Measurements from ENCODE around the gene LPAR4. TPM values are rescaled to one million over a fixed set of nuclear protein-coding genes. Genes with fewer than 3 reads are reported as not detected.

Gene LPAR4
- total and polyA plus RNA-seq, 10 of the 15 experiments (the other 5 are each of a cell fraction or from before 2014, with no cell fraction given): 0.05 to 0.10 (median 0.06) TPM; not detected in 7

- intact Hi-C loops (cut with micrococcal nuclease; ENCODE audit: unreplicated experiment): no loop called here
- SMC1A ChIA-PET (ENCODE audit: uncharacterized antibody, unreplicated experiment): interaction anchor here (1.5 to 1.6 kb wide), 2 partner anchors 11 to 12 kb away, joined by 3 to 5 read pairs; no protein-coding TSS in a partner anchor
- Histone ChIP-seq H3K9me3 (replicated peaks; ENCODE audit: control insufficient read depth, insufficient read depth, low read length) (no peaks in the 10 kb centered on the region), H3K27me3 (replicated peaks in 1 of 2; ENCODE audit: control insufficient read depth in 2 of 2, insufficient read depth in 2 of 2, low read length in 1 of 2) (no peaks in the 10 kb centered on the region), H4K20me1 (ENCODE audit: control insufficient read depth, insufficient read depth) (no peaks in the 10 kb centered on the region), H3K4me3 (no peak overlapping the region), H3K36me3 (ENCODE audit: control insufficient read depth in 2 of 2, insufficient read depth in 2 of 2, low read length in 1 of 2) (no peaks in the 10 kb centered on the region), H3K27ac (ENCODE audit: control insufficient read depth, insufficient read depth) (no peak overlapping the region), H3K9ac (ENCODE audit: control insufficient read depth, insufficient read depth, low read length) (no peak overlapping the region), H2AFZ (ENCODE audit: control insufficient read depth, low read depth, low read length) (no peak overlapping the region), H3K79me2 (ENCODE audit: control insufficient read depth, insufficient read depth, low read length) (no peaks in the 10 kb centered on the region), H3K4me2 (ENCODE audit: control insufficient read depth, insufficient read depth) (no peak overlapping the region), H3K4me1 (ENCODE audit: control insufficient read depth, insufficient read depth, low read length) (no peaks in the 10 kb centered on the region)
- POLR2A ChIA-PET: no interaction called here
- in situ Hi-C loops (cut with MboI): no loop called here
- DNase-seq (ENCODE audit: low read depth, low spot score) (no peak), FAIRE-seq (no peak), ATAC-seq (no peak)
- CTCF ChIA-PET: interaction anchor here (1.0 kb wide), 1 partner anchor 369 kb away, joined by 4 read pairs; no protein-coding TSS in a partner anchor
- WGBS (ENCODE audit: insufficient coverage, insufficient replicate concordance, low lambda C conversion rate, missing lambda C conversion rate): 60% methylated on average over 1 of the region's 1 CpG
- BruUV-seq (replicated peaks): no TSS peak
- TF ChIP-seq REST (IDR thresholded peaks at IDR 0.05; ENCODE audit: low read depth, low read length): no peak
- TF ChIP-seq ZNF622 (IDR thresholded peaks at IDR 0.05): no peak
- TF ChIP-seq FOXM1 (IDR thresholded peaks at IDR 0.05; ENCODE audit: low read depth, low read length): no peak
- RAD21 ChIA-PET (ENCODE audit: unreplicated experiment): interaction anchor here (1.4 kb wide), 1 partner anchor 367 kb away, joined by 4 read pairs; no protein-coding TSS in a partner anchor
Observed at GRCh38 chrX:78712336-78712735, 35.2 kb upstream of the LPAR4 start.

GRCh38 chrX:78725287-78725686 is 22.2 kb upstream of the LPAR4 start:
- Histone ChIP-seq H3K4me3 (no peak overlapping the region), H3K27me3 (replicated peaks in 1 of 2; ENCODE audit: control insufficient read depth in 2 of 2, insufficient read depth in 2 of 2, low read length in 1 of 2) (no peaks in the 10 kb centered on the region), H3K4me1 (ENCODE audit: control insufficient read depth, insufficient read depth, low read length) (no peaks in the 10 kb centered on the region), H3K4me2 (ENCODE audit: control insufficient read depth, insufficient read depth) (no peak overlapping the region), H3K79me2 (ENCODE audit: control insufficient read depth, insufficient read depth, low read length) (no peaks in the 10 kb centered on the region), H3K9ac (ENCODE audit: control insufficient read depth, insufficient read depth, low read length) (no peak overlapping the region), H2AFZ (ENCODE audit: control insufficient read depth, low read depth, low read length) (no peak overlapping the region), H3K27ac (ENCODE audit: control insufficient read depth, insufficient read depth) (no peak overlapping the region), H3K9me3 (replicated peaks; ENCODE audit: control insufficient read depth, insufficient read depth, low read length) (no peaks in the 10 kb centered on the region; the same call in 2 of the 3 replicates), H4K20me1 (ENCODE audit: control insufficient read depth, insufficient read depth) (no peaks in the 10 kb centered on the region), H3K36me3 (ENCODE audit: control insufficient read depth in 2 of 2, insufficient read depth in 2 of 2, low read length in 1 of 2) (no peaks in the 10 kb centered on the region)
- in situ Hi-C loops (cut with MboI) (no loop called here), intact Hi-C loops (cut with micrococcal nuclease; ENCODE audit: unreplicated experiment) (no loop called here)
- ChIA-PET POLR2A (no interaction called here), CTCF (no interaction called here), RAD21 (ENCODE audit: unreplicated experiment) (no interaction called here), SMC1A (ENCODE audit: uncharacterized antibody, unreplicated experiment) (no interaction called here)
- BruUV-seq (replicated peaks): no TSS peak
- DNase-seq (ENCODE audit: low read depth, low spot score) (no peak), ATAC-seq (no peak), FAIRE-seq (no peak)
- WGBS (ENCODE audit: insufficient coverage, insufficient replicate concordance, low lambda C conversion rate, missing lambda C conversion rate): 81% methylated on average over 2 of the region's 2 CpGs
- TF ChIP-seq BCL3 (IDR thresholded peaks at IDR 0.05; ENCODE audit: borderline replicate concordance, insufficient read depth, low read depth, low read length, poor library complexity, severe bottlenecking): no peak
- no peak for TF ChIP-seq RELB (IDR thresholded peaks at IDR 0.05; ENCODE audit: low read depth)
- no peak for TF ChIP-seq SREBF2 (IDR thresholded peaks at IDR 0.05; ENCODE audit: low read length)
- TF ChIP-seq PAX8 (IDR thresholded peaks at IDR 0.05): no peak
- TF ChIP-seq HDGF (IDR thresholded peaks at IDR 0.05): no peak
- TF ChIP-seq NFXL1 (IDR thresholded peaks at IDR 0.05; ENCODE audit: borderline replicate concordance): no peak
- no peak for TF ChIP-seq ZNF384 (IDR thresholded peaks at IDR 0.05; ENCODE audit: borderline replicate concordance, low read depth, low read length)
